GM12878 (cell line): ENCODE measurements around the gene F12. TPM values are rescaled to one million over a fixed set of nuclear protein-coding genes. Genes with fewer than 3 reads are reported as not detected.
A peak's percentile ranks its signal among the peaks of the same experiment; 100 is the strongest.

Experiments used
- ATF3 ChIP-seq: IDR thresholded peaks from 2 replicates; pipeline ENCODE4 v1.6.1; 2011; ENCODE audit warnings: low read depth, mild to moderate bottlenecking, low read length, moderate library complexity, borderline replicate concordance; ENCODE audit errors: extremely low read depth
- BACH1 ChIP-seq: fragments of 450-650 bp; IDR thresholded peaks from 2 replicates; pipeline ENCODE4 v1.6.1; 2017; ENCODE audit warnings: mild to moderate bottlenecking, borderline replicate concordance
- CHD1 ChIP-seq: IDR thresholded peaks from 2 replicates; pipeline ENCODE4 v1.6.1; 2012; ENCODE audit warnings: low read depth, low read length, improper control_type of control experiment
- CREB1 ChIP-seq: IDR thresholded peaks from 2 replicates; pipeline ENCODE4 v1.6.1; 2012; ENCODE audit warnings: low read depth, mild to moderate bottlenecking, inconsistent platforms
- GABPA ChIP-seq: IDR thresholded peaks from 2 replicates; pipeline ENCODE4 v1.6.1; 2014; ENCODE audit warnings: antibody characterized with exemption, low read depth, mild to moderate bottlenecking, inconsistent platforms
- HCFC1 ChIP-seq: fragments of 150-350 bp; IDR thresholded peaks from 2 replicates; pipeline ENCODE4 v1.6.1; 2014; ENCODE audit warnings: low read length
- IKZF1 ChIP-seq: fragments of 450-650 bp; conservative IDR thresholded peaks from 2 replicates; pipeline ENCODE4 v1.6.1; 2017; ENCODE audit warnings: antibody characterized with exemption, mild to moderate bottlenecking
- IRF4 ChIP-seq: IDR thresholded peaks from 2 replicates; pipeline ENCODE4 v1.6.1; 2011; ENCODE audit warnings: low read depth, low read length
- JUND ChIP-seq: IDR thresholded peaks from 2 replicates; pipeline ENCODE4 v1.6.1; 2012; ENCODE audit warnings: low read depth, mild to moderate bottlenecking, low read length, improper control_type of control experiment, moderate library complexity
- MAX ChIP-seq: IDR thresholded peaks from 2 replicates; pipeline ENCODE4 v1.6.1; 2012; ENCODE audit warnings: low read depth, low read length, improper control_type of control experiment
- MTA2 ChIP-seq: fragments of 450-650 bp; IDR thresholded peaks from 2 replicates; pipeline ENCODE4 v1.6.1; 2016; ENCODE audit warnings: low read depth, mild to moderate bottlenecking, moderate library complexity
- NFIC ChIP-seq: IDR thresholded peaks from 2 replicates; pipeline ENCODE4 v1.6.1; 2012; ENCODE audit warnings: low read depth, mild to moderate bottlenecking, inconsistent platforms, low read length, moderate library complexity
- NFYA ChIP-seq: IDR thresholded peaks from 2 replicates; pipeline ENCODE4 v1.6.1; 2011; ENCODE audit warnings: low read depth, mild to moderate bottlenecking, low read length, improper control_type of control experiment, borderline replicate concordance
- NKRF ChIP-seq: fragments of 450-650 bp; conservative IDR thresholded peaks from 2 replicates; pipeline ENCODE4 v1.6.1; 2017; ENCODE audit warnings: mild to moderate bottlenecking, moderate library complexity
- NR2C1 ChIP-seq: fragments of 450-650 bp; IDR thresholded peaks from 2 replicates; pipeline ENCODE4 v1.6.1; 2017; ENCODE audit warnings: antibody characterized with exemption, mild to moderate bottlenecking, moderate library complexity
- POU2F2 ChIP-seq: IDR thresholded peaks from 3 replicates; pipeline ENCODE4 v1.6.1; 2011; ENCODE audit warnings: low read depth, mild to moderate bottlenecking, low read length, borderline replicate concordance
- RCOR1 ChIP-seq: conservative IDR thresholded peaks from 2 replicates; pipeline ENCODE4 v1.6.1; 2012; ENCODE audit warnings: low read depth, low read length, improper control_type of control experiment
- RELA ChIP-seq: fragments of 450-650 bp; IDR thresholded peaks from 2 replicates; pipeline ENCODE4 v1.8.0; 2014; ENCODE audit warnings: borderline replicate concordance; ENCODE audit not compliant: partially characterized antibody
- SMARCA5 ChIP-seq: fragments of 450-650 bp; IDR thresholded peaks from 2 replicates; pipeline ENCODE4 v1.6.1; 2017; ENCODE audit warnings: mild to moderate bottlenecking
- SP1 ChIP-seq: IDR thresholded peaks from one replicate; pipeline ENCODE4 v1.6.1; 2011; ENCODE audit warnings: low read depth, low read length
- STAT3 ChIP-seq: IDR thresholded peaks from 2 replicates; pipeline ENCODE4 v1.6.1; 2011; ENCODE audit warnings: low read depth, low read length, improper control_type of control experiment
- SUPT20H ChIP-seq: IDR thresholded peaks from 2 replicates; pipeline ENCODE4 v1.6.1; 2011; ENCODE audit warnings: low read depth, mild to moderate bottlenecking, low read length, moderate library complexity, borderline replicate concordance; ENCODE audit not compliant: control insufficient read depth
- TCF3 ChIP-seq: IDR thresholded peaks from 2 replicates; pipeline ENCODE4 v1.6.1; 2012; ENCODE audit warnings: low read depth, mild to moderate bottlenecking, low read length, borderline replicate concordance; ENCODE audit not compliant: insufficient read depth
- ZBTB11 ChIP-seq: fragments of 450-650 bp; formaldehyde crosslinking; IDR thresholded peaks from 2 replicates; pipeline ENCODE4 v1.5.0; 2022; ENCODE audit warnings: mild to moderate bottlenecking, missing genetic modification characterization
- ZNF274 ChIP-seq: IDR thresholded peaks from one replicate; pipeline ENCODE4 v1.8.0; 2011; ENCODE audit not compliant: insufficient read length, insufficient read depth
- ZSCAN29 ChIP-seq: fragments of 450-650 bp; IDR thresholded peaks from 2 replicates; pipeline ENCODE4 v1.6.1; 2017; ENCODE audit warnings: mild to moderate bottlenecking, moderate library complexity
- polyA plus RNA-seq, 11 experiments: library from polyadenylated mRNA; depleted of rRNA in 4 of 11; unstranded in 6 of 11; stranded (reverse) in 5 of 11; fragments of >200 nt; fragmentation: Nextera tagmentation in 4 of 11; fragmentation: Illumina TruSeq in 1 of 11; extraction: Ambion mirVana in 4 of 11; extraction: Trizol in 1 of 11; gene quantifications; 1 replicate in 1 of 11; 2 replicates in 10 of 11; pipeline versions ENCODE4 v1.2.1 to v1.2.3, GENCODE V29; 2011 to 2016; ENCODE audit warnings: inconsistent platforms in 2 of 11, missing spikeins in 2 of 11, low read depth in 1 of 11
- total RNA-seq, 4 experiments: library from RNA; depleted of rRNA in 3 of 4; stranded (reverse); fragments of >200 nt in 3 of 4; fragmentation: Illumina TruSeq in 1 of 4; extraction: Trizol in 1 of 4; gene quantifications; 2 replicates each; pipeline versions ENCODE4 v1.2.1 to v1.2.3, GENCODE V29; 2013 to 2021

F12 gene
- total and polyA plus RNA-seq, 10 of the 15 experiments (the other 5 are each of a cell fraction or from before 2014, with no cell fraction given): 0.25 to 11.3 (median 5.5) TPM

GRCh38 chr5:177426566-177427210 lies 17.3 kb upstream of the F12 start, which contains the start of gene GRK6 (continued):
- TF ChIP-seq SMARCA5 (peak; percentile 91), HCFC1 (0 out of 2 replicates have a peak, but pooled peaks have one; percentile 10), GABPA (no peak), NFYA (no peak), MTA2 (no peak), IKZF1 (peak; percentile 85), IRF4 (no peak), CREB1 (no peak), CHD1 (peak; percentile 88; the same call in 1 of the 2 replicates), NR2C1 (peak; percentile 35), ATF3 (no peak), SUPT20H (no peak), ZNF274 (no peak), SP1 (no peak), RCOR1 (no peak), MAX (no peak; the same call in 1 of the 2 replicates), NFIC (no peak), STAT3 (no peak), RELA (no peak), ZSCAN29 (peak; percentile 71; the same call in 1 of the 2 replicates), ZBTB11 (CRISPR knock-in tag) (no peak), NKRF (peak; percentile 70; the same call in 1 of the 2 replicates), POU2F2 (no peak), TCF3 (0 out of 2 replicates have a peak, but pooled peaks have one; percentile 10), BACH1 (peak; percentile 82; the same call in 1 of the 2 replicates), JUND (no peak)
